Measurements from ENCODE around the gene ALG13.

Gene ALG13

GRCh38 chrX:111731351-111731750 lies 50.4 kb downstream of the ALG13 start:
- ChIA-PET CTCF (no interaction called here), POLR2A (no interaction called here)
- no peak for DNase-seq (ENCODE audit: extremely low spot score)
- TF ChIP-seq FOXM1 (IDR thresholded peaks at IDR 0.05; ENCODE audit: borderline replicate concordance): no peak
- no peak for TF ChIP-seq ARNT (IDR thresholded peaks at IDR 0.05)
- TF ChIP-seq FOXK2 (IDR thresholded peaks at IDR 0.05): no peak

- CTCF ChIA-PET: no interaction called here
- no peak for DNase-seq (ENCODE audit: extremely low spot score)
- POLR2A ChIA-PET: no interaction called here
- no peak for TF ChIP-seq FOXK2 (IDR thresholded peaks at IDR 0.05)
- no peak for TF ChIP-seq ZNF384 (IDR thresholded peaks at IDR 0.05)
- TF ChIP-seq SUZ12 (IDR thresholded peaks at IDR 0.05): no peak
- no peak for TF ChIP-seq FOXM1 (IDR thresholded peaks at IDR 0.05; ENCODE audit: borderline replicate concordance)
- TF ChIP-seq PKNOX1 (IDR thresholded peaks at IDR 0.05): no peak
- no peak for TF ChIP-seq CTBP1 (IDR thresholded peaks at IDR 0.05; ENCODE audit: borderline replicate concordance)
- TF ChIP-seq L3MBTL2 (conservative IDR thresholded peaks at IDR 0.05): no peak
Observed at GRCh38 chrX:111736571-111736970, 55.6 kb downstream of the ALG13 start.

GRCh38 chrX:111742018-111742417 lies 61.0 kb downstream of the ALG13 start:
- CTCF ChIA-PET: no interaction called here
- POLR2A ChIA-PET: no interaction called here
- TF ChIP-seq LEF1 (IDR thresholded peaks at IDR 0.05; ENCODE audit: borderline replicate concordance) (no peak), SUZ12 (IDR thresholded peaks at IDR 0.05) (no peak)
- DNase-seq (ENCODE audit: extremely low spot score): no peak

GRCh38 chrX:111743316-111743715 lies 62.3 kb downstream of the ALG13 start:
- ChIA-PET CTCF (interaction anchor here (0.8 kb wide), 1 partner anchor 1597 kb away, joined by 3 read pairs; no protein-coding TSS in a partner anchor), POLR2A (no interaction called here)
- DNase-seq (ENCODE audit: extremely low spot score): no peak
- TF ChIP-seq SP1 (IDR thresholded peaks at IDR 0.05) (no peak), CTBP1 (IDR thresholded peaks at IDR 0.05; ENCODE audit: borderline replicate concordance) (no peak), FOXK2 (IDR thresholded peaks at IDR 0.05) (no peak), L3MBTL2 (conservative IDR thresholded peaks at IDR 0.05) (no peak), ARNT (IDR thresholded peaks at IDR 0.05) (no peak), PKNOX1 (IDR thresholded peaks at IDR 0.05) (no peak), ZNF384 (IDR thresholded peaks at IDR 0.05) (no peak), SUZ12 (IDR thresholded peaks at IDR 0.05) (no peak), NFRKB (IDR thresholded peaks at IDR 0.05) (no peak), LEF1 (IDR thresholded peaks at IDR 0.05; ENCODE audit: borderline replicate concordance) (no peak), ELF4 (IDR thresholded peaks at IDR 0.05) (no peak), HDGF (IDR thresholded peaks at IDR 0.05; ENCODE audit: borderline replicate concordance) (no peak), FOXA1 (IDR thresholded peaks at IDR 0.05) (no peak), FOXM1 (IDR thresholded peaks at IDR 0.05; ENCODE audit: borderline replicate concordance) (no peak), TARDBP (IDR thresholded peaks at IDR 0.05) (no peak), BHLHE40 (IDR thresholded peaks at IDR 0.05; ENCODE audit: borderline replicate concordance) (no peak)

GRCh38 chrX:111756486-111756885 lies 75.5 kb downstream of the ALG13 start:
- no peak for TF ChIP-seq TARDBP (IDR thresholded peaks at IDR 0.05)
- TF ChIP-seq FOXA1 (IDR thresholded peaks at IDR 0.05): no peak
- TF ChIP-seq FOXM1 (IDR thresholded peaks at IDR 0.05; ENCODE audit: borderline replicate concordance): no peak
- no peak for TF ChIP-seq CTBP1 (IDR thresholded peaks at IDR 0.05; ENCODE audit: borderline replicate concordance)
- TF ChIP-seq ZNF384 (IDR thresholded peaks at IDR 0.05): no peak
- TF ChIP-seq BHLHE40 (IDR thresholded peaks at IDR 0.05; ENCODE audit: borderline replicate concordance): no peak
- TF ChIP-seq HDGF (IDR thresholded peaks at IDR 0.05; ENCODE audit: borderline replicate concordance): no peak
- TF ChIP-seq PKNOX1 (IDR thresholded peaks at IDR 0.05): no peak
- no peak for TF ChIP-seq LEF1 (IDR thresholded peaks at IDR 0.05; ENCODE audit: borderline replicate concordance)
- TF ChIP-seq FOXK2 (IDR thresholded peaks at IDR 0.05): no peak
- TF ChIP-seq ARNT (IDR thresholded peaks at IDR 0.05): no peak
- TF ChIP-seq NFRKB (IDR thresholded peaks at IDR 0.05): no peak
- TF ChIP-seq SP1 (IDR thresholded peaks at IDR 0.05): no peak
- no peak for TF ChIP-seq ELF4 (IDR thresholded peaks at IDR 0.05)
- TF ChIP-seq SUZ12 (IDR thresholded peaks at IDR 0.05): no peak
- TF ChIP-seq L3MBTL2 (conservative IDR thresholded peaks at IDR 0.05): no peak
- POLR2A ChIA-PET: no interaction called here
- DNase-seq (ENCODE audit: extremely low spot score): no peak
- CTCF ChIA-PET: no interaction called here

GRCh38 chrX:111759686-111760085 lies 78.7 kb downstream of the ALG13 start:
- POLR2A ChIA-PET: no interaction called here
- TF ChIP-seq SP1 (IDR thresholded peaks at IDR 0.05) (no peak), HDGF (IDR thresholded peaks at IDR 0.05; ENCODE audit: borderline replicate concordance) (no peak), FOXM1 (IDR thresholded peaks at IDR 0.05; ENCODE audit: borderline replicate concordance) (no peak), CTBP1 (IDR thresholded peaks at IDR 0.05; ENCODE audit: borderline replicate concordance) (no peak), SUZ12 (IDR thresholded peaks at IDR 0.05) (no peak), ARNT (IDR thresholded peaks at IDR 0.05) (no peak), FOXA1 (IDR thresholded peaks at IDR 0.05) (no peak), NFRKB (IDR thresholded peaks at IDR 0.05) (no peak), L3MBTL2 (conservative IDR thresholded peaks at IDR 0.05) (no peak), BHLHE40 (IDR thresholded peaks at IDR 0.05; ENCODE audit: borderline replicate concordance) (no peak), PKNOX1 (IDR thresholded peaks at IDR 0.05) (no peak), FOXK2 (IDR thresholded peaks at IDR 0.05) (no peak), ZNF384 (IDR thresholded peaks at IDR 0.05) (no peak), LEF1 (IDR thresholded peaks at IDR 0.05; ENCODE audit: borderline replicate concordance) (no peak), TARDBP (IDR thresholded peaks at IDR 0.05) (no peak), ELF4 (IDR thresholded peaks at IDR 0.05) (no peak)
- DNase-seq (ENCODE audit: extremely low spot score): no peak
- CTCF ChIA-PET: interaction anchor here (0.6 kb wide), 1 partner anchor 643 kb away, joined by 3 read pairs; no protein-coding TSS in a partner anchor

Measured in HEK293T (cell line).